SK-N-SH (cell line): ENCODE results near the gene SDCCAG8. TPM values are rescaled to one million over a fixed set of nuclear protein-coding genes. Genes with fewer than 3 reads are reported as not detected.

Source experiments
- CTCF ChIA-PET: fragments of 300-600, 350-600 bp; formaldehyde crosslinking; extraction: SDS; loops from one replicate; lab custom pipeline; 2021; lab: Yijun Ruan, JAX
- POLR2A ChIA-PET: fragments of 350-600 bp; sonication (Branson Sonifier 250); formaldehyde crosslinking; extraction: SDS; loops from one replicate; lab custom pipeline; 2020; ENCODE audit warnings: antibody characterized with exemption, inconsistent platforms; lab: Yijun Ruan, JAX
- DNase-seq: peaks from one replicate; pipeline ENCODE4 v3.0.0; 2012
- H2AFZ ChIP-seq: fragments of 200-600 bp; sonication (generic); 2 replicates; pipeline ENCODE4 v1.8.1; 2016; ENCODE audit warnings: antibody characterized with exemption, mild to moderate bottlenecking, low read depth
- H3F3A ChIP-seq: fragments of 200-600 bp; sonication (generic); replicated peaks from 2 replicates; pipeline ENCODE3; 2016; ENCODE audit warnings: antibody characterized with exemption, mild to moderate bottlenecking; ENCODE audit not compliant: insufficient read depth
- H3K27ac ChIP-seq, 2 experiments: fragments of 200-500 bp in 1 of 2; fragments of 200-600 bp in 1 of 2; sonication (Bioruptor generic) in 1 of 2; sonication (generic), shearing (Covaris generic) in 1 of 2; 2 replicates each; pipeline versions ENCODE4 v1.5.1 to v1.6.1; 2014 to 2016; ENCODE audit warnings: low read depth in 2 of 2, inconsistent platforms in 1 of 2, low read length in 1 of 2, mild to moderate bottlenecking in 1 of 2, mixed read lengths in 1 of 2
- H3K27me3 ChIP-seq: fragments of 200-600 bp; sonication (generic), shearing (Covaris generic); 2 replicates; pipeline ENCODE4 v1.6.1; 2016; ENCODE audit warnings: mixed run types; ENCODE audit not compliant: insufficient read depth
- H3K36me3 ChIP-seq, 2 experiments: fragments of 200-500 bp in 1 of 2; fragments of 200-600 bp in 1 of 2; sonication (Bioruptor generic) in 1 of 2; sonication (generic) in 1 of 2; replicated peaks in 1 of 2; 2 replicates each; pipeline versions ENCODE3 to v1.5.1; 2014 to 2016; ENCODE audit warnings: low read length in 1 of 2, mild to moderate bottlenecking in 1 of 2; ENCODE audit not compliant: insufficient read depth in 2 of 2, control insufficient read depth in 1 of 2
- H3K4me1 ChIP-seq, 2 experiments: fragments of 200-500 bp in 1 of 2; fragments of 200-600 bp in 1 of 2; sonication (Bioruptor generic) in 1 of 2; sonication (generic), shearing (Covaris generic) in 1 of 2; 2 replicates each; pipeline versions ENCODE4 v1.5.1 to v1.6.1; 2014 to 2016; ENCODE audit warnings: low read depth in 1 of 2, low read length in 1 of 2, mixed run types in 1 of 2; ENCODE audit not compliant: insufficient read depth in 2 of 2, control insufficient read depth in 1 of 2
- H3K4me2 ChIP-seq: fragments of 200-600 bp; sonication (generic), shearing (Covaris generic); 2 replicates; pipeline ENCODE4 v1.6.1; 2017; ENCODE audit warnings: mixed run types
- H3K4me3 ChIP-seq, 2 experiments: fragments of 200-500 bp in 1 of 2; fragments of 200-600 bp in 1 of 2; sonication (Bioruptor generic) in 1 of 2; sonication (generic), shearing (Covaris generic) in 1 of 2; 2 replicates each; pipeline versions ENCODE4 v1.5.1 to v1.8.1; 2014 to 2016; ENCODE audit warnings: low read depth in 2 of 2, inconsistent platforms in 1 of 2, low read length in 1 of 2, mild to moderate bottlenecking in 1 of 2, mixed read lengths in 1 of 2, moderate library complexity in 1 of 2
- H3K79me2 ChIP-seq: fragments of 200-600 bp; sonication (generic); 2 replicates; pipeline ENCODE4 v1.8.1; 2017; ENCODE audit warnings: mild to moderate bottlenecking; ENCODE audit not compliant: insufficient read depth
- H3K9ac ChIP-seq: fragments of 200-600 bp; sonication (generic); 2 replicates; pipeline ENCODE4 v1.6.1; 2017; ENCODE audit warnings: mixed run types
- H3K9me2 ChIP-seq: fragments of 200-600 bp; sonication (generic); 2 replicates; pipeline ENCODE4 v1.6.1; 2017; ENCODE audit warnings: mixed run types
- H3K9me3 ChIP-seq: fragments of 200-600 bp; sonication (generic); 2 replicates; pipeline ENCODE4 v1.6.1; 2017; ENCODE audit warnings: mixed run types, mild to moderate bottlenecking, moderate library complexity
- H4K20me1 ChIP-seq: fragments of 200-600 bp; sonication (generic); 2 replicates; pipeline ENCODE4 v1.6.1; 2017; ENCODE audit warnings: mild to moderate bottlenecking, mixed run types; ENCODE audit not compliant: insufficient read depth
- CHD2 ChIP-seq: fragments of 150-350 bp; IDR thresholded peaks from 2 replicates; pipeline ENCODE4 v1.6.1; 2018; ENCODE audit warnings: low read length; ENCODE audit not compliant: partially characterized antibody
- CTCF ChIP-seq: fragments of 200-600 bp; sonication (generic); IDR thresholded peaks from 2 replicates; pipeline ENCODE4 v1.6.1; 2017; ENCODE audit warnings: antibody characterized with exemption, mild to moderate bottlenecking, moderate library complexity
- ELF1 ChIP-seq: IDR thresholded peaks from 2 replicates; pipeline ENCODE4 v1.4.0; 2012
- EP300 ChIP-seq, 2 experiments: IDR thresholded peaks; 2 replicates each; pipeline versions ENCODE4 v1.4.0 to v1.6.1; 2012; ENCODE audit warnings: borderline replicate concordance in 1 of 2, low read depth in 1 of 2, low read length in 1 of 2
- GATA2 ChIP-seq: sonication (generic); formaldehyde crosslinking; IDR thresholded peaks from 2 replicates; pipeline ENCODE4 v1.5.0; 2020; ENCODE audit warnings: mild to moderate bottlenecking, missing genetic modification reagents
- MAX ChIP-seq: IDR thresholded peaks from 2 replicates; pipeline ENCODE4 v1.4.0; 2012; ENCODE audit warnings: low read depth
- MXI1 ChIP-seq: IDR thresholded peaks from 2 replicates; pipeline ENCODE4 v1.6.1; 2012; ENCODE audit warnings: mild to moderate bottlenecking, low read depth, low read length, improper control_type of control experiment
- NFIC ChIP-seq: IDR thresholded peaks from 2 replicates; pipeline ENCODE4 v1.4.0; 2012; ENCODE audit warnings: borderline replicate concordance
- PBX3 ChIP-seq: IDR thresholded peaks from 2 replicates; pipeline ENCODE4; 2012
- POLR2AphosphoS5 ChIP-seq: IDR thresholded peaks from 2 replicates; pipeline ENCODE4 v1.6.1; 2012; ENCODE audit warnings: low read depth, low read length
- RCOR1 ChIP-seq: fragments of 150-350 bp; IDR thresholded peaks from 2 replicates; pipeline ENCODE4 v1.6.1; 2017; ENCODE audit warnings: antibody characterized with exemption, low read length
- RFX5 ChIP-seq: IDR thresholded peaks from 2 replicates; pipeline ENCODE4 v1.6.1; 2012; ENCODE audit warnings: mild to moderate bottlenecking, improper control_type of control experiment, low read length
- SIN3A ChIP-seq: IDR thresholded peaks from 2 replicates; pipeline ENCODE4 v1.6.1; 2012; ENCODE audit warnings: low read depth, mild to moderate bottlenecking, low read length, moderate library complexity, borderline replicate concordance
- TAF1 ChIP-seq: IDR thresholded peaks from 2 replicates; pipeline ENCODE4 v1.6.1; 2012; ENCODE audit warnings: low read depth, mild to moderate bottlenecking, low read length, moderate library complexity, borderline replicate concordance
- TCF12 ChIP-seq: IDR thresholded peaks from 2 replicates; pipeline ENCODE4 v1.4.0; 2012
- USF1 ChIP-seq: IDR thresholded peaks from 2 replicates; pipeline ENCODE4 v1.4.0; 2012; ENCODE audit warnings: low read depth, borderline replicate concordance
- YY1 ChIP-seq: IDR thresholded peaks from 2 replicates; pipeline ENCODE4 v1.4.0; 2012; ENCODE audit warnings: low read depth, mild to moderate bottlenecking
- ZBTB33 ChIP-seq: IDR thresholded peaks from 2 replicates; pipeline ENCODE4 v1.4.0; 2012; ENCODE audit warnings: low read depth, borderline replicate concordance
- WGBS: methylation state at CpG from one replicate; pipeline ENCODE4 v1.1.6; 2017; ENCODE audit warnings: low lambda C conversion rate; 5-methylcytosine and 5-hydroxymethylcytosine counted together
- polyA plus RNA-seq, 3 experiments: library from polyadenylated mRNA; depleted of rRNA; stranded (reverse); fragments of >200 nt; gene quantifications; 2 replicates each; pipeline ENCODE4 v1.2.3, GENCODE V29; 2012

The SDCCAG8 gene
- polyA plus RNA-seq (2012; rRNA removed) = 22.7 and 26.7 TPM in 2 replicates
- polyA plus RNA-seq (2012; cell fraction: cytosol; rRNA removed) = 31.4 and 34.9 TPM in 2 replicates
- polyA plus RNA-seq (2012; cell fraction: nucleus; rRNA removed) = 39.2 and 50.7 TPM in 2 replicates

- H3K9me2 ChIP-seq = no peaks in the 10 kb centered on the region
- 2% methylated on average over 16 of the region's 32 CpGs for WGBS
- TF ChIP-seq CHD2 (peak; percentile 86), RFX5 (no peak), CTCF (no peak), SIN3A (peak; percentile 97), MAX (peak; percentile 84), ELF1 (peak; percentile 74), GATA2 (CRISPR knock-in tag) (peak; percentile 16; the same call in 1 of the 2 replicates), TAF1 (peak; percentile 68), MXI1 (peak; percentile 95), RCOR1 (no peak), YY1 (no peak), POLR2AphosphoS5 (peak; percentile 84), NFIC (peak; percentile 70; the same call in 1 of the 2 replicates), EP300 (IDR thresholded peaks at IDR 0.05; ENCODE audit: borderline replicate concordance in 1 of 2, low read depth in 1 of 2, low read length in 1 of 2) (peak in 1 of 2 experiments; percentile 38; a peak in 1 of 4 replicates), PBX3 (peak; percentile 44), TCF12 (peak; percentile 14; the same call in 1 of the 2 replicates), ZBTB33 (0 out of 2 replicates have a peak, but pooled peaks have one; percentile 62), USF1 (no peak)
- H2AFZ ChIP-seq = peak within 1 kb of the TSS; percentile 56
- DNase-seq = peak; percentile 90
- ChIA-PET POLR2A (interaction anchor here (0.8 to 1.9 kb wide), 3 partner anchors 13 to 1195 kb away, joined by 3 to 9 read pairs (median 5); partner anchors contain the start of gene ADSS2), CTCF (interaction anchor here (0.6 to 1.1 kb wide), 2 partner anchors 9 to 383 kb away, joined by 3 read pairs; no protein-coding TSS in a partner anchor)
- peak within 1 kb of the TSS; percentile 83 to 97 for H3K4me3 ChIP-seq
- H3K9me3 ChIP-seq = no peaks in the 10 kb centered on the region
- peak within 1 kb of the TSS; percentile 97 to 100 for H3K27ac ChIP-seq
- peaks cover 87% of the 10 kb centered on the region for H3K79me2 ChIP-seq
- peaks cover 40% of the 10 kb centered on the region for H3F3A ChIP-seq
- peaks cover 4 to 33% of the 10 kb centered on the region in 2 experiments; a peak in 3 of 4 replicates for H3K4me1 ChIP-seq
- no peaks in the 10 kb centered on the region for H3K27me3 ChIP-seq
- peaks cover 23% of the 10 kb centered on the region for H4K20me1 ChIP-seq
- peak within 1 kb of the TSS; percentile 83 for H3K4me2 ChIP-seq
- H3K36me3 ChIP-seq = peaks cover 2 to 15% of the 10 kb centered on the region in 2 experiments
- peak within 1 kb of the TSS; percentile 93 for H3K9ac ChIP-seq
Observed at GRCh38 chr1:243255791-243256512, at the start of gene SDCCAG8. Gene SDCCAG8, plus strand, starts transcription at chr1:243256041. Its CDS starts 133 bp downstream, at chr1:243256174.
